ENCODE measurements around the gene SERF1B. TPM values are rescaled to one million over a fixed set of nuclear protein-coding genes. Genes with fewer than 3 reads are reported as not detected.

Gene SERF1B
- total RNA-seq, 2 experiments from 2014 or later: 13.2 to 13.7 TPM

Other genes starting within 250 kb of the SERF1B start
- 10 to 100 TPM; 45.4 to 66.4 TPM for gene SMN2, start 24.4 kb downstream of the SERF1B start, total RNA-seq